ENCODE data around the gene USF1. TPM values are rescaled to one million over a fixed set of nuclear protein-coding genes. Genes with fewer than 3 reads are reported as not detected.

USF1 gene
- total RNA-seq, 1 donor from 2014 or later = 70.1 TPM

- H3K4me3 Mint-ChIP-seq (ENCODE audit: unreplicated experiment) = peak overlapping the region; percentile 55
- H3K4me2 ChIP-seq (ENCODE audit: low read length) = no peak overlapping the region
- H3K27me3 ChIP-seq (ENCODE audit: insufficient read depth, low read length) = no peaks in the 10 kb centered on the region
- TF ChIP-seq EZH2 (IDR thresholded peaks at IDR 0.05; ENCODE audit: insufficient read depth, low read length) = no peak
- TF ChIP-seq CTCF (IDR thresholded peaks at IDR 0.05; ENCODE audit: insufficient read depth, low read depth, low read length) = no peak
- H3K36me3 Mint-ChIP-seq (ENCODE audit: low read depth, unreplicated experiment) = no peaks in the 10 kb centered on the region
- peaks cover 24% of the 10 kb centered on the region for H3K4me1 ChIP-seq (ENCODE audit: insufficient read depth, low read length)
- no peak overlapping the region for H3K4me3 ChIP-seq (ENCODE audit: insufficient read depth, low read depth, low read length)
- no peak overlapping the region for H3K27ac ChIP-seq (ENCODE audit: low read depth, low read length)
- H3K36me3 ChIP-seq (ENCODE audit: insufficient read depth, low read length) = no peaks in the 10 kb centered on the region
- H3K4me1 Mint-ChIP-seq (ENCODE audit: low read depth, unreplicated experiment) = peaks cover 42% of the 10 kb centered on the region
- H3K9me3 Mint-ChIP-seq (ENCODE audit: unreplicated experiment) = peaks cover 7% of the 10 kb centered on the region
- H4K20me1 ChIP-seq (ENCODE audit: insufficient read depth, low read length) = no peaks in the 10 kb centered on the region
- FAIRE-seq (no peak), DNase-seq (ENCODE audit: low read depth) (no peak)
- no peak overlapping the region for H2AFZ ChIP-seq (ENCODE audit: low read depth, low read length)
- no peak overlapping the region for H3K9ac ChIP-seq (ENCODE audit: low read length)
- no peaks in the 10 kb centered on the region for H3K27me3 Mint-ChIP-seq (ENCODE audit: low read depth, unreplicated experiment)
- H3K79me2 ChIP-seq (ENCODE audit: insufficient read depth, low read length) = no peaks in the 10 kb centered on the region
- peak overlapping the region; percentile 94 for H3K27ac Mint-ChIP-seq (ENCODE audit: unreplicated experiment)
- H3K9me3 ChIP-seq (ENCODE audit: insufficient read depth, low read depth, low read length) = no peaks in the 10 kb centered on the region
These were observed 33.8 kb upstream of the USF1 start for GRCh38 chr1:161079436-161080110.

- Histone ChIP-seq H3K4me1 (ENCODE audit: insufficient read depth, low read length) (peaks cover 6% of the 10 kb centered on the region), H3K36me3 (ENCODE audit: insufficient read depth, low read length) (no peaks in the 10 kb centered on the region), H3K4me3 (ENCODE audit: insufficient read depth, low read depth, low read length) (no peak overlapping the region), H3K27ac (ENCODE audit: low read depth, low read length) (no peak overlapping the region), H2AFZ (ENCODE audit: low read depth, low read length) (peak overlapping the region; percentile 34), H3K9ac (ENCODE audit: low read length) (no peak overlapping the region), H3K27me3 (ENCODE audit: insufficient read depth, low read length) (no peaks in the 10 kb centered on the region), H4K20me1 (ENCODE audit: insufficient read depth, low read length) (no peaks in the 10 kb centered on the region), H3K9me3 (ENCODE audit: insufficient read depth, low read depth, low read length) (no peaks in the 10 kb centered on the region), H3K79me2 (ENCODE audit: insufficient read depth, low read length) (no peaks in the 10 kb centered on the region), H3K4me2 (ENCODE audit: low read length) (no peak overlapping the region)
- DNase-seq (ENCODE audit: low read depth) (no peak), FAIRE-seq (no peak)
- no peaks in the 10 kb centered on the region for H3K27me3 Mint-ChIP-seq (ENCODE audit: low read depth, unreplicated experiment)
- H3K27ac Mint-ChIP-seq (ENCODE audit: unreplicated experiment) = no peak overlapping the region
- H3K4me1 Mint-ChIP-seq (ENCODE audit: low read depth, unreplicated experiment) = peaks cover 30% of the 10 kb centered on the region
- no peak for TF ChIP-seq CTCF (IDR thresholded peaks at IDR 0.05; ENCODE audit: insufficient read depth, low read depth, low read length)
- TF ChIP-seq EZH2 (IDR thresholded peaks at IDR 0.05; ENCODE audit: insufficient read depth, low read length) = no peak
- H3K36me3 Mint-ChIP-seq (ENCODE audit: low read depth, unreplicated experiment) = peaks cover 7% of the 10 kb centered on the region
- peaks cover 4% of the 10 kb centered on the region for H3K9me3 Mint-ChIP-seq (ENCODE audit: unreplicated experiment)
- H3K4me3 Mint-ChIP-seq (ENCODE audit: unreplicated experiment) = no peak overlapping the region
These were observed 31.6 kb upstream of the USF1 start for GRCh38 chr1:161077426-161077825.

- TF ChIP-seq EZH2 (IDR thresholded peaks at IDR 0.05; ENCODE audit: insufficient read depth, low read length) (no peak), CTCF (IDR thresholded peaks at IDR 0.05; ENCODE audit: insufficient read depth, low read depth, low read length) (no peak)
- peaks cover 31% of the 10 kb centered on the region for H3K4me1 Mint-ChIP-seq (ENCODE audit: low read depth, unreplicated experiment)
- no peaks in the 10 kb centered on the region for H4K20me1 ChIP-seq (ENCODE audit: insufficient read depth, low read length)
- no peaks in the 10 kb centered on the region for H3K36me3 ChIP-seq (ENCODE audit: insufficient read depth, low read length)
- H3K27ac Mint-ChIP-seq (ENCODE audit: unreplicated experiment) = no peak overlapping the region
- no peak overlapping the region for H2AFZ ChIP-seq (ENCODE audit: low read depth, low read length)
- no peak overlapping the region for H3K9ac ChIP-seq (ENCODE audit: low read length)
- H3K9me3 Mint-ChIP-seq (ENCODE audit: unreplicated experiment) = peaks cover 4% of the 10 kb centered on the region
- no peaks in the 10 kb centered on the region for H3K27me3 Mint-ChIP-seq (ENCODE audit: low read depth, unreplicated experiment)
- no peak overlapping the region for H3K4me2 ChIP-seq (ENCODE audit: low read length)
- no peaks in the 10 kb centered on the region for H3K27me3 ChIP-seq (ENCODE audit: insufficient read depth, low read length)
- no peaks in the 10 kb centered on the region for H3K9me3 ChIP-seq (ENCODE audit: insufficient read depth, low read depth, low read length)
- DNase-seq (ENCODE audit: low read depth) (no peak), FAIRE-seq (no peak)
- peaks cover 6% of the 10 kb centered on the region for H3K4me1 ChIP-seq (ENCODE audit: insufficient read depth, low read length)
- peaks cover 7% of the 10 kb centered on the region for H3K36me3 Mint-ChIP-seq (ENCODE audit: low read depth, unreplicated experiment)
- H3K4me3 ChIP-seq (ENCODE audit: insufficient read depth, low read depth, low read length) = no peak overlapping the region
- H3K27ac ChIP-seq (ENCODE audit: low read depth, low read length) = no peak overlapping the region
- no peaks in the 10 kb centered on the region for H3K79me2 ChIP-seq (ENCODE audit: insufficient read depth, low read length)
- H3K4me3 Mint-ChIP-seq (ENCODE audit: unreplicated experiment) = no peak overlapping the region
These were observed 30.6 kb upstream of the USF1 start for GRCh38 chr1:161076410-161076809.

Measured in astrocyte (in vitro differentiated cells and primary cell).